Measurements from ENCODE around the gene ADGRL1. TPM values are rescaled to one million over a fixed set of nuclear protein-coding genes. Genes with fewer than 3 reads are reported as not detected.
A peak's percentile ranks its signal among the peaks of the same experiment; 100 is the strongest.

The ADGRL1 gene

DNA sequence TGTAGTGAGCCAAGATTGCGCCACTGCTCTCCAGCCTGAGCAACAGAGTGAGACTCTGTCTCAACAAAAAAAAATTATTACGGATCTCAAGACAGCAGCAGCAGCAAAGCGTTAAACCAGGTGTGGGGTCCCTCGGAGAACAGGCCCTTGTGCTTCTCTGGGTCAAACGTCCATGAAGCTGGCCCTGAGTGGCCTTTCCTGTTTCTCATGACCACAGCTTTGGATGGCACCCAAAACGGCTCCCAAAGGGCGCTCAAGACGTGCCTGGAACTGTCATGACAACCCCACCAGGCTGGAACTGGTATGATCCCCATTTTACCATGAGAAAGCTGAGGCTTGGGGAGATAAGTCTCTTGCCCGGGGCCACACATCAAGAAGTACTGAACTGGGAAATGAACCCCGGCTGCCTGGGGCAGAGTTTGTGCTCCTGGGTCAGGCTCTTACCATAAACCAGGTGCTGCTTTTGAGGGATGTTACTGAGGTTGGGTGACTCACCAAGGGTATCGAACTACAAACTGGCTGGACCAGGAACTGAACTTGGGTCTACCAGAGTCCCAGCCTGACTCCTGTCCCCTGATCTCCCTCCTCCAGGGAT, 103.8 kb downstream of the ADGRL1 start:
- H3K9ac ChIP-seq (ENCODE audit: low read length) = peak overlapping the region; percentile 59
- H2BK15ac ChIP-seq (ENCODE audit: low read depth, poor library complexity, severe bottlenecking) = no peak overlapping the region
- H3K4me1 ChIP-seq (ENCODE audit: control insufficient read depth, insufficient read depth, low read depth, low read length) = no peaks in the 10 kb centered on the region
- H3K4ac ChIP-seq (ENCODE audit: low read depth in 1 of 2, low read length in 2 of 2) = no peak overlapping the region
- no peaks in the 10 kb centered on the region for H3K27me3 ChIP-seq (ENCODE audit: control insufficient read depth in 1 of 2, insufficient read depth in 1 of 2, low read length in 2 of 2)
- no peak overlapping the region for H2AK5ac ChIP-seq (ENCODE audit: low read length, severe bottlenecking)
- H2BK120ac ChIP-seq (ENCODE audit: low read depth, low read length) = no peak overlapping the region
- H4K8ac ChIP-seq (ENCODE audit: low read length) = no peak overlapping the region
- H3K23ac ChIP-seq (ENCODE audit: low read length in 2 of 2) = no peak overlapping the region
- H3K27ac ChIP-seq (ENCODE audit: low read length, poor library complexity, severe bottlenecking) = no peak overlapping the region
- peaks cover 63 to 70% of the 10 kb centered on the region in 2 experiments for H3K36me3 ChIP-seq (ENCODE audit: control insufficient read depth in 1 of 2, insufficient read depth in 2 of 2, low read depth in 1 of 2, low read length in 2 of 2)
- DNase-seq = no peak
- H2BK5ac ChIP-seq (ENCODE audit: low read depth, low read length, poor library complexity, severe bottlenecking) = no peak overlapping the region
- H3K4me2 ChIP-seq (ENCODE audit: low read length, poor library complexity, severe bottlenecking) = no peak overlapping the region
- WGBS = 89% methylated on average over 11 of the region's 11 CpGs
- no peak overlapping the region for H2AFZ ChIP-seq (ENCODE audit: low read depth, low read length)
- no peak overlapping the region for H3K4me3 ChIP-seq (ENCODE audit: insufficient read depth in 1 of 2, low read depth in 1 of 2, low read length in 2 of 2)
- H2BK12ac ChIP-seq (ENCODE audit: low read length in 2 of 2) = no peak overlapping the region
- no peak overlapping the region for H3K14ac ChIP-seq (ENCODE audit: low read length in 2 of 2)
- H3K9me3 ChIP-seq (ENCODE audit: control insufficient read depth, low read length) = no peaks in the 10 kb centered on the region
- H3K79me1 ChIP-seq (replicated peaks; ENCODE audit: low read length, poor library complexity, severe bottlenecking) = peaks cover 4% of the 10 kb centered on the region
- no peak overlapping the region for H4K91ac ChIP-seq (ENCODE audit: low read length)
- H3K18ac ChIP-seq (ENCODE audit: low read depth in 1 of 2, low read length in 2 of 2) = no peak overlapping the region

DNA sequence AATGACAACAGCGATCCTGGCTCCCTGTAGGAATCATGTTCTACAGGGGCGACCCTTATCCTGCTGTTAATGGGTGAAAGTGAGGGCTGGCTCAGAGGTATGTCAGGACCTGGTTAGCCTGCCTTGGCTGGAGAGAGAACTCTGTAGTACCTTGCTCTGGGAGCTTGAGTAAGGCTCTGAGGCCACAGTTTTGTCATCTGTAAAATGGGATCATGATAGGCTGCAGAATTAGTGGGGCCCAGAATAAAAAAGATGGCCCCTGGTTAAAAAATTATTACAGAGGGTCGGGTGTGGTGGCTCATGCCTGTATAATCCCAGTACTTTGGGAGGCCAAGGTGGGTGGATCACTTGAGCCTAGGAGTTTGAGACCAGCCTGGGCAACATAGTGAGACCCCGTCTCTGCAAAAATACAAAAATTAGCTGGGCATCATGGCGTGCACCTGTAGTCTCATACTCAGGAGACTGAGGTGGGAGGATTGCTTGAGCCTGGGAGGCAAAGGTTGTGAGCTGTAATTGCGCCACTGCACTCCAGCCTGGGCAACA, 104.9 kb downstream of the ADGRL1 start:
- 97% methylated on average over 6 of the region's 6 CpGs for WGBS
- H3K9me3 ChIP-seq (ENCODE audit: control insufficient read depth, low read length) = no peaks in the 10 kb centered on the region
- H4K91ac ChIP-seq (ENCODE audit: low read length) = no peak overlapping the region
- H2AFZ ChIP-seq (ENCODE audit: low read depth, low read length) = no peak overlapping the region
- no peak overlapping the region for H2BK15ac ChIP-seq (ENCODE audit: low read depth, poor library complexity, severe bottlenecking)
- no peak for DNase-seq
- no peak overlapping the region for H2AK5ac ChIP-seq (ENCODE audit: low read length, severe bottlenecking)
- H2BK12ac ChIP-seq (ENCODE audit: low read length in 2 of 2) = no peak overlapping the region
- H3K9ac ChIP-seq (ENCODE audit: low read length) = no peak overlapping the region
- peaks cover 67 to 70% of the 10 kb centered on the region in 2 experiments for H3K36me3 ChIP-seq (ENCODE audit: control insufficient read depth in 1 of 2, insufficient read depth in 2 of 2, low read depth in 1 of 2, low read length in 2 of 2)
- no peak overlapping the region for H3K23ac ChIP-seq (ENCODE audit: low read length in 2 of 2)
- H4K8ac ChIP-seq (ENCODE audit: low read length) = no peak overlapping the region
- no peak overlapping the region for H3K14ac ChIP-seq (ENCODE audit: low read length in 2 of 2)
- H3K4ac ChIP-seq (ENCODE audit: low read depth in 1 of 2, low read length in 2 of 2) = no peak overlapping the region
- no peak overlapping the region for H2BK5ac ChIP-seq (ENCODE audit: low read depth, low read length, poor library complexity, severe bottlenecking)
- peaks cover 3% of the 10 kb centered on the region for H3K79me1 ChIP-seq (replicated peaks; ENCODE audit: low read length, poor library complexity, severe bottlenecking)
- no peaks in the 10 kb centered on the region for H3K4me1 ChIP-seq (ENCODE audit: control insufficient read depth, insufficient read depth, low read depth, low read length)
- no peak overlapping the region for H3K4me3 ChIP-seq (ENCODE audit: insufficient read depth in 1 of 2, low read depth in 1 of 2, low read length in 2 of 2)
- no peak overlapping the region for H3K27ac ChIP-seq (ENCODE audit: low read length, poor library complexity, severe bottlenecking)
- no peak overlapping the region for H3K4me2 ChIP-seq (ENCODE audit: low read length, poor library complexity, severe bottlenecking)
- H3K27me3 ChIP-seq (ENCODE audit: control insufficient read depth in 1 of 2, insufficient read depth in 1 of 2, low read length in 2 of 2) = no peaks in the 10 kb centered on the region
- H3K18ac ChIP-seq (ENCODE audit: low read depth in 1 of 2, low read length in 2 of 2) = no peak overlapping the region
- H2BK120ac ChIP-seq (ENCODE audit: low read depth, low read length) = no peak overlapping the region

Small RNAs within 50 kb of the gene (small RNA-seq; reads per million reads assigned to genes)
- gene RN7SL231P (ENCODE audit: low read depth) = not detected

Data from mesenchymal stem cell (in vitro differentiated cells and primary cell).